ENCODE measurements around the gene HS1BP3. TPM values are rescaled to one million over a fixed set of nuclear protein-coding genes. Genes with fewer than 3 reads are reported as not detected.

Gene HS1BP3
- total and polyA plus RNA-seq, 2 experiments from 2014 or later, result 13.5 to 20.3 TPM

DNA sequence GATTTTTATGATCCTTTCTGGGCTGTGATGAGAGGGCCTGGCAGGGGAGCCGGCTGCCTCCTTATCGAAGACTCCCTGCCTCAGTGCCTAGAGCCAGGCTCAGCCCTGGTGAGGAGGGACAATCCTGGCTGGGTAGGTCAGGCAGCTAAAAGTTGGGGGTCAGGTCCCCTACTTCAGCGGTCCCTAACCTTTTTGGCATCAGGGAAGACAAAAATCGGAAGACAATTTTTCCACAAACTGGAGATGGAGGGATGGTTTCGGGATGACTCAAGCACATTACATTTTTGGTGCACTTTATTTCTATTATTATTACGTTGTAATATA lies 53.1 kb downstream of the HS1BP3 start:
- no peak overlapping the region for H3K27ac ChIP-seq

DNA sequence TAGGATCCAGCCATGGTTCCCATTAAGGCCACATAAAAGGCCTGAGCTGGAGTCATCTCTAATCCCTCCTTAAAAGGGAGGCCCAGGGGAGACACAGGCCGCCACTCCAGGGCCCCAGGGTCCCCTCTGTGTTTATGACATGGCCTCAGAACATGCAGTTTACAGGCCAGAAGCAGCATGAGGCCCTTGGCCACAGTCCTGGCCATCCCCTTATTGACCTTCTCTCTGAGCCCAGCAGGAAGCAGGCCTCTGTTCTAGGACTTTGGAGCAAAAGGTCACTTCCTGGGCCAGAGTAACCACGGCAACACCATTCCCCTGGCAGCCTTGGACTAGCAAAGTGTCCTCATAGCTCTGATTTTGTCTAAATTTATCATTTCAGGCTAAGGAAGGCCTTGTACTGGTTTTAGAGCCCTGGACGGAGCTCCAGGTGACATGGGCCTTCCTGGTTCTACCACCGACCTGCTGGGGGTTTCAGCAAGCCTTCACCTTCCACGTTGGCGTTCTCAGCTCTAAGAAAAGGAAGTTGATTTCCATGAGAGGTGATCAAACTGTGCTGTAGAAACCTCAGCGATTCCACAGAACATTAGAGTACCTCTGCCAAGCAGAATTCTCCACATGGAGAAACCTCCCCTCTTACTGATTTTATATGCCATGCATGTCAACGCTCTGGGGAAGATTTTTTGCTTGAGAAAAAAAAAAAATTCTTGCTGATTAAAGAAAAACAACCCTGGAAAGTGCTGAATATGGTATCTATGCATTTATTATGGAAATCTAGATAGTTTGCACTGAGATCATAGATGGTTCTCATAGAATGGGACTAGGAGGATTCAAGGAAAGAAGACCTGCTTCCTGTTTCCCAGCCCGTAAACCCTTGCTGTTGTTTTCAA lies 53.7 kb downstream of the HS1BP3 start:
- Histone ChIP-seq H3K9me3 (ENCODE audit: low read depth) (no peaks in the 10 kb centered on the region), H3K4me3 (no peak overlapping the region), H3K27ac (no peak overlapping the region), H3K4me1 (ENCODE audit: low read depth) (peaks cover 16% of the 10 kb centered on the region), H3K36me3 (no peaks in the 10 kb centered on the region), H3K27me3 (no peaks in the 10 kb centered on the region)
- DNase-seq (ENCODE audit: low read depth in 1 of 2, low spot score in 1 of 2), result peak in 1 of 2 donors; percentile 79
- TF ChIP-seq, protein P1, sequence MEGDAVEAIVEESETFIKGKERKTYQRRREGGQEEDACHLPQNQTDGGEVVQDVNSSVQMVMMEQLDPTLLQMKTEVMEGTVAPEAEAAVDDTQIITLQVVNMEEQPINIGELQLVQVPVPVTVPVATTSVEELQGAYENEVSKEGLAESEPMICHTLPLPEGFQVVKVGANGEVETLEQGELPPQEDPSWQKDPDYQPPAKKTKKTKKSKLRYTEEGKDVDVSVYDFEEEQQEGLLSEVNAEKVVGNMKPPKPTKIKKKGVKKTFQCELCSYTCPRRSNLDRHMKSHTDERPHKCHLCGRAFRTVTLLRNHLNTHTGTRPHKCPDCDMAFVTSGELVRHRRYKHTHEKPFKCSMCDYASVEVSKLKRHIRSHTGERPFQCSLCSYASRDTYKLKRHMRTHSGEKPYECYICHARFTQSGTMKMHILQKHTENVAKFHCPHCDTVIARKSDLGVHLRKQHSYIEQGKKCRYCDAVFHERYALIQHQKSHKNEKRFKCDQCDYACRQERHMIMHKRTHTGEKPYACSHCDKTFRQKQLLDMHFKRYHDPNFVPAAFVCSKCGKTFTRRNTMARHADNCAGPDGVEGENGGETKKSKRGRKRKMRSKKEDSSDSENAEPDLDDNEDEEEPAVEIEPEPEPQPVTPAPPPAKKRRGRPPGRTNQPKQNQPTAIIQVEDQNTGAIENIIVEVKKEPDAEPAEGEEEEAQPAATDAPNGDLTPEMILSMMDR (IDR thresholded peaks at IDR 0.05; ENCODE audit: low read depth, low read length), result no peak

More for the DNA sequence above, 53.1 kb downstream of the HS1BP3 start:
- Histone ChIP-seq H3K4me3 (no peak overlapping the region), H3K4me1 (ENCODE audit: low read depth) (peaks cover 16% of the 10 kb centered on the region), H3K9me3 (ENCODE audit: low read depth) (no peaks in the 10 kb centered on the region), H3K27me3 (no peaks in the 10 kb centered on the region), H3K36me3 (no peaks in the 10 kb centered on the region)
- TF ChIP-seq, protein P1 (IDR thresholded peaks at IDR 0.05; ENCODE audit: low read depth, low read length), result no peak
- DNase-seq (ENCODE audit: low read depth in 1 of 2, low spot score in 1 of 2), result no peak

DNA sequence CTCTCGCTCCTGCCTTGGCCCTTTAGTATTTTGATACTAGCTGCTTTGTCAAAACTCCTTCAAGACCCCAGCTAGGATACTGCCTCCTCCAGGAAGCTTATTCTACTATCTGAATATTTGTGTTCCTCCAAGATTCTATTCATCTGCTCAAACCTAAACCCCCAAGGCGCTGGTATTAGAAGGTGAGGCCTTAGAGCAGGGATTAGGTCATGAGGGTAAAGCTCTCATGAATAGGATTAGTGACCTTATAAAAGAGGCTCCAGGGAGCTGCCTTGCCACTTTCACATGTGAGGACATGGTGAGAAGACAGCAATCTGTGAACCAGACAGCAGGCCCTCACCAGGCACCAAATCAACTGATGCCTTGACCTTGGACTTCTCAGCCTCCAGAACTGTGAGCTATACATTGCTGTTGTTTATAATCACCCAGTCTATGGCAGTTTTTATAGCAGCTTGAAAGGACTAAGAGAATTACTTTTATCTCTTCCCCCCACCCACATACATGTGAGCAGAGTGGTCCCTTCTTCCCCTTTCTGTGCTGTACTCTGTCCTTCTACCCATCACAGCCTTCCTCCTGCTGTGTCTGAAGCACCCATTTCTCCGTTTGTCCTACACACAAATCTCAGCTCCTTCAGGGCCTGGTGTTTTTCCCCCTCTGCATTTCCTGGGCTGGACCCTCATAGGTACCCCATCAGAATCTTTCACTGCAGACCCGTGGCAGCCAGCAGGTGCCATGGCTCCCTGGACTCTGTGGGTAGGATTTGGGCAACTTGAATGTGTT lies 54.5 kb downstream of the HS1BP3 start:
- no peak for DNase-seq (ENCODE audit: low read depth in 1 of 2, low spot score in 1 of 2)
- no peaks in the 10 kb centered on the region for H3K9me3 ChIP-seq (ENCODE audit: low read depth)
- peaks cover 16% of the 10 kb centered on the region for H3K4me1 ChIP-seq (ENCODE audit: low read depth)
- H3K4me3 ChIP-seq, result no peak overlapping the region
- no peaks in the 10 kb centered on the region for H3K27me3 ChIP-seq
- TF ChIP-seq, protein P1 (IDR thresholded peaks at IDR 0.05; ENCODE audit: low read depth, low read length), result no peak
- H3K27ac ChIP-seq, result no peak overlapping the region
- no peaks in the 10 kb centered on the region for H3K36me3 ChIP-seq

DNA sequence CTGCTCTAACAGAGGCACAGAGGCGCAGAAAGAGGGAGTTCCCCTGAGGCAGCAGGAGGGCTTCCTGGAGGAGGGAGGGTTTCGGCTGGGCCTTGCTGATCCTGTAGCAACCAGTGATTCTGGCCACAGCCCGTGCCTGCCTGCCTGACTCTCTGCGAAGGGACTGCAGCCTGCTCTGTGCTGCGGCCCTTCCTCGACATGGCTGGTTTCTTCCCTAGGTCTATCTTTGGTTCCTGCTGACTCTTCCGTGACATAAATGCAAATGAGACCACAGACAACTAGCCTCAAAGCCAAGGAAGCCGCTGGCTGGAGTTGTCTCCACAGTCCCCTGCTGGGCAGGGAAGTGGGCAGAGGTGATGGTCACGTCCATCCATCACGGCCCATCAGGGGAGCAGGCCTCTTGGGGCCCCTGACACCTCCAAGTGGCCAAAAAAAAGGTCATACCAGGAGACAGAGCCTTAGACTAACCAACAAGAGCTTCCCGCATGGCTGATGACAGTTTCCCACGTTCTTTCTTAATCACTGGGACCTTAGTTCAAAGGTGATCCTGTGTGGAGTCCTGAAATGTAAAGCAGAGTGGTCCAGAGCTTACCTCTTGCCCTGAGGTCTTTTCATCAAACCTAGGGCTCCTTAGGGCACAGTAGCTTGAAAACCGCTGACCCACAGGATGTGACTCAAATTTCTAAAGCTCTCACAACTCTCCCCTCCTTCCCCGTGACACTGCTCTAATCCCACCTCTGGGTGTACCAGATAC lies 55.3 kb downstream of the HS1BP3 start:
- H3K36me3 ChIP-seq, result no peaks in the 10 kb centered on the region
- no peaks in the 10 kb centered on the region for H3K27me3 ChIP-seq
- H3K27ac ChIP-seq, result no peak overlapping the region
- H3K9me3 ChIP-seq (ENCODE audit: low read depth), result no peaks in the 10 kb centered on the region
- TF ChIP-seq, protein P1 (IDR thresholded peaks at IDR 0.05; ENCODE audit: low read depth, low read length), result no peak
- peaks cover 12% of the 10 kb centered on the region for H3K4me1 ChIP-seq (ENCODE audit: low read depth)
- H3K4me3 ChIP-seq, result no peak overlapping the region
- DNase-seq (ENCODE audit: low read depth in 1 of 2, low spot score in 1 of 2), result peak in 1 of 2 donors; percentile 59

DNA sequence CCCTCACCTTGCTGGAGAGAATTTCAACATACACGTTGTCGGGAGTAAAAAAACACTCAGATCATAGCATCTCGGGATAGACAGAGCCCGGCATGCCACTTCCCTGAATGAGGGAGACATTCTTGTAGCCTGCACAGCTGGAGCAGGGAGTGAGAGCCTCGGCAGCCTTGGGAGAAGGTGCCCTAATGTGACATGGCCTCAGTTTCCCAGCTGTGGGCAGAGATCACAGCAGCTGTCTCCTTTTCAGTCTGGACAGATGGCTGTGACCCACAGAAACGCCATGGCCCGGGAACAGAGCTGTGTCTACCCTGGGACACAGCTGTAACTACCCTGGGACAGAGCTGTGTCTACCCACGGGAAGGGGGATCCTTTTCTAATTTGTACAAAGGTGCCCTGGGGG lies 55.9 kb downstream of the HS1BP3 start:
- Histone ChIP-seq H3K27ac (no peak overlapping the region), H3K9me3 (ENCODE audit: low read depth) (no peaks in the 10 kb centered on the region), H3K36me3 (no peaks in the 10 kb centered on the region), H3K27me3 (no peaks in the 10 kb centered on the region), H3K4me3 (no peak overlapping the region), H3K4me1 (ENCODE audit: low read depth) (peaks cover 9% of the 10 kb centered on the region)
- TF ChIP-seq, protein P1 (IDR thresholded peaks at IDR 0.05; ENCODE audit: low read depth, low read length), result no peak
- DNase-seq (ENCODE audit: low read depth in 1 of 2, low spot score in 1 of 2), result no peak
